Measurements from ENCODE around the gene CDYL2.

- no peak for TF ChIP-seq CTCF (IDR thresholded peaks at IDR 0.05)
- no peak for TF ChIP-seq POLR2A (IDR thresholded peaks at IDR 0.05)
Measured at GRCh38 chr16:80622007-80622406, 182.4 kb downstream of the CDYL2 start.
